Smooth muscle cell (in vitro differentiated cells): ENCODE data around the gene CDT1. TPM values are rescaled to one million over a fixed set of nuclear protein-coding genes. Genes with fewer than 3 reads are reported as not detected.
"Not testable (repeated sequence)": the region's sequence is repeated elsewhere in the genome, so short reads cannot be mapped to it uniquely, and the experiment has no call there.

Source experiments
- DNase-seq: peaks from one replicate; lab custom pipeline; 2025; ENCODE audit not compliant: unreplicated experiment; lab: John Stamatoyannopoulos, UW
- H2AFZ ChIP-seq: fragments of 200-600 bp; sonication (generic); 2 replicates; pipeline ENCODE4 v1.6.0; 2016; ENCODE audit warnings: antibody characterized with exemption, low read depth, mild to moderate bottlenecking
- H3F3A ChIP-seq: fragments of 200-600 bp; sonication (generic); 2 replicates; pipeline ENCODE4 v1.6.0; 2017; ENCODE audit warnings: antibody characterized with exemption, low read depth
- H3K27ac ChIP-seq: fragments of 200-600 bp; sonication (generic); 2 replicates; pipeline ENCODE4 v1.5.1; 2016; ENCODE audit warnings: low read depth, mild to moderate bottlenecking
- H3K27me3 ChIP-seq: fragments of 200-600 bp; sonication (generic); 2 replicates; pipeline ENCODE4 v1.6.1; 2016; ENCODE audit warnings: low read depth, mild to moderate bottlenecking
- H3K36me3 ChIP-seq: fragments of 200-600 bp; sonication (generic); 2 replicates; pipeline ENCODE4 v1.5.1; 2016; ENCODE audit warnings: low read depth
- H3K4me1 ChIP-seq: fragments of 200-600 bp; sonication (generic); 2 replicates; pipeline ENCODE4 v1.5.1; 2016; ENCODE audit warnings: low read depth
- H3K4me2 ChIP-seq: fragments of 200-600 bp; sonication (generic); 2 replicates; pipeline ENCODE4 v1.6.0; 2016; ENCODE audit warnings: mild to moderate bottlenecking
- H3K4me3 ChIP-seq: fragments of 200-600 bp; sonication (generic); 2 replicates; pipeline ENCODE4 v1.5.1; 2016; ENCODE audit warnings: mild to moderate bottlenecking
- H3K79me2 ChIP-seq: fragments of 200-600 bp; sonication (generic); 2 replicates; pipeline ENCODE4 v1.6.0; 2016; ENCODE audit warnings: low read depth, mild to moderate bottlenecking
- H3K9ac ChIP-seq: fragments of 200-600 bp; sonication (generic); 2 replicates; pipeline ENCODE4 v1.6.0; 2016; ENCODE audit warnings: low read depth
- H3K9me3 ChIP-seq: fragments of 200-600 bp; sonication (generic); replicated peaks from 2 replicates; pipeline ENCODE4 v1.5.1; 2016; ENCODE audit warnings: low read depth
- H4K20me1 ChIP-seq: fragments of 200-600 bp; sonication (generic); 2 replicates; pipeline ENCODE4 v1.6.0; 2016; ENCODE audit warnings: low read depth
- WGBS: methylation state at CpG from one replicate; pipeline ENCODE4 v1.1.7; 2016; ENCODE audit warnings: low lambda C conversion rate; 5-methylcytosine and 5-hydroxymethylcytosine counted together
- polyA plus RNA-seq: library from polyadenylated mRNA; unstranded; fragments of >200 nt; fragmentation: Nextera tagmentation; extraction: Ambion mirVana; gene quantifications from 2 replicates; pipeline ENCODE4 v1.2.1, GENCODE V29; 2016
- total RNA-seq: library from RNA; depleted of rRNA; stranded (reverse); fragments of >200 nt; gene quantifications from 2 replicates; pipeline ENCODE4 v1.2.3, GENCODE V29; 2014
- TF ChIP-seq, protein P1 (sequence below): fragments of 200-600 bp; sonication (generic); IDR thresholded peaks from 2 replicates; pipeline ENCODE4 v1.5.1; 2017; ENCODE audit warnings: borderline replicate concordance, mild to moderate bottlenecking, antibody characterized with exemption; ENCODE audit not compliant: insufficient read depth, poor library complexity, severe bottlenecking

Gene CDT1
- total and polyA plus RNA-seq, 2 experiments from 2014 or later: 5.3 to 13.3 TPM

- 58% methylated on average over 28 of the region's 30 CpGs for WGBS
- TF ChIP-seq, protein P1, sequence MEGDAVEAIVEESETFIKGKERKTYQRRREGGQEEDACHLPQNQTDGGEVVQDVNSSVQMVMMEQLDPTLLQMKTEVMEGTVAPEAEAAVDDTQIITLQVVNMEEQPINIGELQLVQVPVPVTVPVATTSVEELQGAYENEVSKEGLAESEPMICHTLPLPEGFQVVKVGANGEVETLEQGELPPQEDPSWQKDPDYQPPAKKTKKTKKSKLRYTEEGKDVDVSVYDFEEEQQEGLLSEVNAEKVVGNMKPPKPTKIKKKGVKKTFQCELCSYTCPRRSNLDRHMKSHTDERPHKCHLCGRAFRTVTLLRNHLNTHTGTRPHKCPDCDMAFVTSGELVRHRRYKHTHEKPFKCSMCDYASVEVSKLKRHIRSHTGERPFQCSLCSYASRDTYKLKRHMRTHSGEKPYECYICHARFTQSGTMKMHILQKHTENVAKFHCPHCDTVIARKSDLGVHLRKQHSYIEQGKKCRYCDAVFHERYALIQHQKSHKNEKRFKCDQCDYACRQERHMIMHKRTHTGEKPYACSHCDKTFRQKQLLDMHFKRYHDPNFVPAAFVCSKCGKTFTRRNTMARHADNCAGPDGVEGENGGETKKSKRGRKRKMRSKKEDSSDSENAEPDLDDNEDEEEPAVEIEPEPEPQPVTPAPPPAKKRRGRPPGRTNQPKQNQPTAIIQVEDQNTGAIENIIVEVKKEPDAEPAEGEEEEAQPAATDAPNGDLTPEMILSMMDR: no peak
- Histone ChIP-seq H3K4me3 (no peak overlapping the region), H3K27me3 (no peaks in the 10 kb centered on the region), H3K9ac (peak overlapping the region; percentile 50), H3K27ac (peak overlapping the region; percentile 83), H2AFZ (no peak overlapping the region), H3K9me3 (no peaks in the 10 kb centered on the region), H3K4me1 (peaks cover 55% of the 10 kb centered on the region), H4K20me1 (peaks cover 97% of the 10 kb centered on the region), H3K4me2 (peak overlapping the region; percentile 78), H3F3A (peaks cover 14% of the 10 kb centered on the region), H3K36me3 (no peaks in the 10 kb centered on the region), H3K79me2 (peaks cover 71% of the 10 kb centered on the region)
- no peak for DNase-seq
These were observed 33.8 kb upstream of the CDT1 start for GRCh38 chr16:88769617-88770460.

DNA sequence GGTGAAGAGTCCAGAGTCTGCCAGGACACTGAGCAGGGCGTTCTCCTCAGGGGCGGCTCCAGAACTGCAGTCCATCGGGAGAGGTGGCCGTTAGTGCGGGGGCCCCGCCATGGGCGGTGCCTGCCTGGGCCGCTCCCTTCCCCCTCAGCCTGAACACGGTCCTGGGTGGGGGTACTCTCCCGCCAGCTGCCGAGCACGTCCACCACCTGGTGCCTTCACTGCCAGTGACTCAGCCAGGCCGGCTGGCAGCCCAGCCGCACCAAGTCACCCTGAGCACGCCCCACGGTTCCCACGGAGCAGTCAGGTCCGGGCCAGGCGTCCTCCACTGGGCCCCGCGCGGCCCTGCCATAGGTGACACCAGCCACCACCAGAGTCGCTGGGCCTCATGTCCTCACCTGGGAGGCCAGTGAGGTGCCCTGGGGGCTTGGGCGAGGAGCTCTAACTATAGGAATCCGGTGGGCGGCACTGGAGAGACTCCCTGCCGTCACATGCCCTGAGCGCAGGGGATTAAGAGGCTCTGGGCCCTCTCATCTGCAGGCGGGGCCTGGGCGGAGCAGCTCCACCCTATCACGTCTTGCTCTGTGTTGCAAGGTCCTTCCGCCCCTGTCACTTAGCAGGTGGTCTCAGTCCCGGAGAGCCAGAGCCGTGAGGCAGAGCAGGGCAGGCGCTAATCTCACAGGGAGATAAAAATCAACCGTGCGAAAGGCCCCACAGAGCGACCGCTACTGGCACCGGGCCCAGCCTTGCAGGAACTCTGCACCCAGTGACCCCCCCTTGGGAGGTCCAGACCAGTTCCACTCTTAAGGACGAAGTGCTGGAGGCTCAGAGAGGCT, 32.9 kb upstream of the CDT1 start:
- peaks cover 14% of the 10 kb centered on the region for H3F3A ChIP-seq
- peaks cover 97% of the 10 kb centered on the region for H4K20me1 ChIP-seq
- DNase-seq: peak; percentile 76
- WGBS: 21% methylated on average over 41 of the region's 41 CpGs
- H3K4me1 ChIP-seq: peaks cover 55% of the 10 kb centered on the region
- no peaks in the 10 kb centered on the region for H3K36me3 ChIP-seq
- no peaks in the 10 kb centered on the region for H3K9me3 ChIP-seq
- H3K27me3 ChIP-seq: no peaks in the 10 kb centered on the region
- TF ChIP-seq, protein P1: no peak
- peaks cover 71% of the 10 kb centered on the region for H3K79me2 ChIP-seq
- no peak overlapping the region for H2AFZ ChIP-seq
- peak overlapping the region; percentile 50 for H3K9ac ChIP-seq
- peak overlapping the region; percentile 83 for H3K27ac ChIP-seq
- peak overlapping the region; percentile 78 for H3K4me2 ChIP-seq
- H3K4me3 ChIP-seq: no peak overlapping the region

GRCh38 chr16:88771294-88771772, 32.3 kb upstream of the CDT1 start:
- Histone ChIP-seq H2AFZ (no peak overlapping the region), H3K4me2 (peak overlapping the region; percentile 78), H4K20me1 (peaks cover 95% of the 10 kb centered on the region), H3K9ac (no peak overlapping the region), H3K4me3 (no peak overlapping the region), H3K27ac (peak overlapping the region; percentile 83), H3F3A (peaks cover 14% of the 10 kb centered on the region), H3K27me3 (no peaks in the 10 kb centered on the region), H3K79me2 (peaks cover 68% of the 10 kb centered on the region), H3K36me3 (no peaks in the 10 kb centered on the region), H3K4me1 (peaks cover 55% of the 10 kb centered on the region), H3K9me3 (no peaks in the 10 kb centered on the region)
- 72% methylated on average over 14 of the region's 19 CpGs for WGBS
- TF ChIP-seq, protein P1: no peak
- DNase-seq: no peak

DNA sequence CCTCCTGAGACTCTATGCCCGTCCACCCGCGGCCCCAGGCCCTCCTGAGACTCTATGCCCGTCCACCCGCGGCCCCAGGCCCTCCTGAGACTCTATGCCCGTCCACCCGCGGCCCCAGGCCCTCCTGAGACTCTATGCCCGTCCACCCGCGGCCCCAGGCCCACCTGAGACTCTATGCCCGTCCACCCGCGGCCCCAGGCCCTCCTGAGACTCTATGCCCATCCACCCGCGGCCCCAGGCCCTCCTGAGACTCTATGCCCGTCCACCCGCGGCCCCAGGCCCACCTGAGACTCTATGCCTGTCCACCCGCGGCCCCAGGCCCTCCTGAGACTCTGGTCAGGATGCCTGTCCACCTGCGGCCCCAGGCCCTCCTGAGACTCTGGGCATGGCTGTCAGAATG, 31.8 kb upstream of the CDT1 start:
- not testable (repeated sequence) for DNase-seq

More for the DNA sequence above, 31.8 kb upstream of the CDT1 start:
- not testable (repeated sequence) for H3K27me3 ChIP-seq, H3K36me3 ChIP-seq, H2AFZ ChIP-seq, H3K4me3 ChIP-seq, H3K9me3 ChIP-seq
- Histone ChIP-seq H3K4me2 (peak overlapping the region; percentile 72), H3K9ac (peak overlapping the region; percentile 25), H3F3A (peaks cover 14% of the 10 kb centered on the region), H3K27ac (peak overlapping the region; percentile 84), H4K20me1 (peaks cover 95% of the 10 kb centered on the region), H3K79me2 (peaks cover 64% of the 10 kb centered on the region), H3K4me1 (peaks cover 55% of the 10 kb centered on the region)
- 94% methylated on average over 6 of the region's 23 CpGs for WGBS
